HG02759 (cell line): ENCODE data around the gene CLSTN3.
"Not testable (repeated sequence)": the region's sequence is repeated elsewhere in the genome, so short reads cannot be mapped to it uniquely, and the experiment has no call there.

Experiments
- ATAC-seq: cut with Tn5 transposase; IDR thresholded peaks from one replicate; pipeline ENCODE4 v1.9.1; 2021; ENCODE audit warnings: mild to moderate bottlenecking, moderate library complexity; ENCODE audit not compliant: unreplicated experiment

The CLSTN3 gene

GRCh38 chr12:7103837-7104584 is 26.2 kb upstream of the CLSTN3 start:
- no peak for ATAC-seq

GRCh38 chr12:7106082-7106481 is 24.1 kb upstream of the CLSTN3 start:
- no peak for ATAC-seq

GRCh38 chr12:7107181-7107580 is 23.0 kb upstream of the CLSTN3 start:
- ATAC-seq: not testable (repeated sequence)

GRCh38 chr12:7107636-7108002 is 22.6 kb upstream of the CLSTN3 start:
- no peak for ATAC-seq

- ATAC-seq: peak; percentile 91
Measured at GRCh38 chr12:7108003-7108795, 22.0 kb upstream of the CLSTN3 start.

- peak; percentile 35 for ATAC-seq
Measured at GRCh38 chr12:7108796-7109571, 21.2 kb upstream of the CLSTN3 start, which contains the start of gene C1RL. Gene C1RL, minus strand, starts transcription at chr12:7109214. Its CDS starts 34 bp downstream, at chr12:7109180.

GRCh38 chr12:7109572-7109920 is 20.6 kb upstream of the CLSTN3 start:
- ATAC-seq: no peak

GRCh38 chr12:7110661-7111060 is 19.5 kb upstream of the CLSTN3 start:
- no peak for ATAC-seq

GRCh38 chr12:7112041-7112440 is 18.1 kb upstream of the CLSTN3 start:
- ATAC-seq: no peak

GRCh38 chr12:7113389-7113871 is 16.7 kb upstream of the CLSTN3 start:
- ATAC-seq: no peak

GRCh38 chr12:7114008-7114407 is 16.2 kb upstream of the CLSTN3 start:
- ATAC-seq: no peak

GRCh38 chr12:7114851-7115250 is 15.3 kb upstream of the CLSTN3 start:
- no peak for ATAC-seq

GRCh38 chr12:7116196-7116595 is 14.0 kb upstream of the CLSTN3 start:
- ATAC-seq: no peak

- no peak for ATAC-seq
Measured at GRCh38 chr12:7116916-7117315, 13.3 kb upstream of the CLSTN3 start.

GRCh38 chr12:7117670-7118069 is 12.5 kb upstream of the CLSTN3 start:
- ATAC-seq: no peak

GRCh38 chr12:7118881-7119280 is 11.3 kb upstream of the CLSTN3 start:
- ATAC-seq: no peak

GRCh38 chr12:7120166-7120565 is 10.0 kb upstream of the CLSTN3 start:
- no peak for ATAC-seq

GRCh38 chr12:7121324-7121723 is 8.8 kb upstream of the CLSTN3 start:
- ATAC-seq: no peak

GRCh38 chr12:7122811-7123769 is 7.1 kb upstream of the CLSTN3 start:
- no peak for ATAC-seq

GRCh38 chr12:7123806-7124522 is 6.2 kb upstream of the CLSTN3 start:
- ATAC-seq: no peak
